Keratinocyte (primary cell): ENCODE results near the gene PIK3CB. TPM values are rescaled to one million over a fixed set of nuclear protein-coding genes. Genes with fewer than 3 reads are reported as not detected.
"Not testable (repeated sequence)": the region's sequence is repeated elsewhere in the genome, so short reads cannot be mapped to it uniquely, and the experiment has no call there.

Experiments used
- DNase-seq: peaks from one replicate; pipeline ENCODE4 v3.0.0-alpha.2; 2011; ENCODE audit warnings: low read depth, missing footprints, low spot score
- FAIRE-seq: peaks from 2 replicates; lab custom pipeline; 2011; peaks lifted over from hg19 to GRCh38; lab: Jason Lieb, UNC
- H2AFZ ChIP-seq: 2 replicates; pipeline ENCODE4 v1.6.0; 2012; ENCODE audit warnings: low read length, control low read depth, inconsistent platforms; ENCODE audit not compliant: control insufficient read depth
- H3K27ac ChIP-seq: 2 replicates; pipeline ENCODE4 v1.5.1; 2011; ENCODE audit warnings: low read length; ENCODE audit not compliant: control insufficient read depth, insufficient read depth
- H3K27me3 ChIP-seq: 3 replicates; pipeline ENCODE4 v1.6.0; 2011; ENCODE audit warnings: low read length; ENCODE audit not compliant: control insufficient read depth, insufficient read depth; ENCODE audit errors: extremely low read depth
- H3K36me3 ChIP-seq, 2 experiments: 2 replicates in 1 of 2; 3 replicates in 1 of 2; pipeline ENCODE4 v1.5.1; 2011; ENCODE audit warnings: low read length in 2 of 2, mild to moderate bottlenecking in 1 of 2; ENCODE audit not compliant: control insufficient read depth in 2 of 2, insufficient read depth in 2 of 2; ENCODE audit errors: extremely low read depth in 1 of 2
- H3K4me1 ChIP-seq: 3 replicates; pipeline ENCODE4 v1.5.1; 2011; ENCODE audit warnings: low read length; ENCODE audit not compliant: control insufficient read depth, insufficient read depth; ENCODE audit errors: extremely low read depth
- H3K4me2 ChIP-seq: 3 replicates; pipeline ENCODE4 v1.6.0; 2011; ENCODE audit warnings: low read depth, low read length; ENCODE audit not compliant: control insufficient read depth, insufficient read depth; ENCODE audit errors: extremely low read depth
- H3K4me3 ChIP-seq, 3 experiments: fragments of 200-600 bp in 1 of 3; sonication (generic) in 1 of 3; 2 replicates in 2 of 3; 3 replicates in 1 of 3; pipeline ENCODE4 v1.5.1; 2011 to 2016; ENCODE audit warnings: low read length in 3 of 3, mild to moderate bottlenecking in 3 of 3, control low read depth in 2 of 3, inconsistent platforms in 1 of 3, low read depth in 1 of 3, mixed read lengths in 1 of 3, mixed run types in 1 of 3, moderate library complexity in 1 of 3; ENCODE audit not compliant: control insufficient read depth in 2 of 3, insufficient read depth in 2 of 3; ENCODE audit errors: extremely low read depth in 1 of 3
- H3K79me2 ChIP-seq: 2 replicates; pipeline ENCODE4 v1.6.0; 2012; ENCODE audit warnings: low read length; ENCODE audit not compliant: control insufficient read depth, insufficient read depth
- H3K9ac ChIP-seq: 3 replicates; pipeline ENCODE4 v1.6.0; 2011; ENCODE audit warnings: low read length; ENCODE audit not compliant: control insufficient read depth, insufficient read depth; ENCODE audit errors: extremely low read depth
- H3K9me1 ChIP-seq: 3 replicates; pipeline ENCODE4 v1.6.0; 2011; ENCODE audit warnings: low read length; ENCODE audit not compliant: control insufficient read depth, insufficient read depth; ENCODE audit errors: extremely low read depth
- H3K9me3 ChIP-seq: 2 replicates; pipeline ENCODE4 v1.5.1; 2012; ENCODE audit warnings: low read depth, low read length; ENCODE audit not compliant: control insufficient read depth
- H4K20me1 ChIP-seq: 3 replicates; pipeline ENCODE4 v1.6.0; 2011; ENCODE audit warnings: low read length; ENCODE audit not compliant: control insufficient read depth, insufficient read depth; ENCODE audit errors: extremely low read depth
- CTCF ChIP-seq, 3 experiments: IDR thresholded peaks in 1 of 3; conservative IDR thresholded peaks in 1 of 3; optimal IDR thresholded peaks in 1 of 3; 2 replicates in 2 of 3; 3 replicates in 1 of 3; pipeline versions ENCODE3 to v1.5.1; 2011; ENCODE audit warnings: low read length in 3 of 3, mild to moderate bottlenecking in 3 of 3, moderate library complexity in 2 of 3, control low read depth in 1 of 3, inconsistent platforms in 1 of 3; ENCODE audit not compliant: insufficient read depth in 2 of 3; ENCODE audit errors: extremely low read depth in 1 of 3
- EZH2 ChIP-seq: IDR thresholded peaks from one replicate; pipeline ENCODE4 v1.6.1; 2012; ENCODE audit warnings: inconsistent platforms, mild to moderate bottlenecking, low read length, moderate library complexity
- dilution Hi-C: fragments of 300-500 bp; cut with MboI; formaldehyde crosslinking; loops from one replicate; pipeline ENCODE4 v1.7.0; 2020; ENCODE audit warnings: low sequenced_read_pairs; ENCODE audit not compliant: extremely low pct_ligation_motif_present
- polyA plus RNA-seq, 5 experiments: library from polyadenylated mRNA; depleted of rRNA in 3 of 5; stranded (reverse) in 3 of 5; stranded (forward) in 1 of 5; unstranded in 1 of 5; fragments of >200 nt; gene quantifications; 1 replicate in 1 of 5; 2 replicates in 3 of 5; 3 replicates in 1 of 5; pipeline versions ENCODE4 v1.2.1 to v1.2.3, GENCODE V29; 2011 to 2012; ENCODE audit warnings: missing spikeins in 2 of 5, low read depth in 1 of 5, low replicate concordance in 1 of 5

The PIK3CB gene
- polyA plus RNA-seq, 1 donor (not counting 4 experiments of a cell fraction or from before 2014, with no cell fraction given): 19.9 TPM

- no peaks in the 10 kb centered on the region for H3K79me2 ChIP-seq
- no peaks in the 10 kb centered on the region for H3K27me3 ChIP-seq
- H3K9me1 ChIP-seq: no peaks in the 10 kb centered on the region
- no peaks in the 10 kb centered on the region for H3K9me3 ChIP-seq
- FAIRE-seq (no peak), DNase-seq (no peak)
- dilution Hi-C loops: no loop called here
- H2AFZ ChIP-seq: no peak overlapping the region
- H3K4me1 ChIP-seq: no peaks in the 10 kb centered on the region
- no peaks in the 10 kb centered on the region for H4K20me1 ChIP-seq
- no peak overlapping the region for H3K27ac ChIP-seq
- no peaks in the 10 kb centered on the region for H3K36me3 ChIP-seq
- no peak overlapping the region for H3K4me2 ChIP-seq
- no peak for TF ChIP-seq EZH2
- no peak overlapping the region for H3K4me3 ChIP-seq
- H3K9ac ChIP-seq: no peak overlapping the region
Observed at GRCh38 chr3:138732456-138732855, 102.3 kb downstream of the PIK3CB start.

- no peaks in the 10 kb centered on the region for H3K36me3 ChIP-seq
- peak; percentile 61 for FAIRE-seq
- peaks cover 27% of the 10 kb centered on the region for H3K4me1 ChIP-seq
- no peaks in the 10 kb centered on the region for H3K27me3 ChIP-seq
- no peak overlapping the region for H2AFZ ChIP-seq
- no peak overlapping the region for H3K4me3 ChIP-seq
- no peaks in the 10 kb centered on the region for H3K9me1 ChIP-seq
- TF ChIP-seq EZH2: no peak
- no peak for TF ChIP-seq CTCF (optimal IDR thresholded peaks at IDR 0.05 in 1 of 3, IDR thresholded peaks at IDR 0.05 in 1 of 3, conservative IDR thresholded peaks at IDR 0.05 in 1 of 3; ENCODE audit: extremely low read depth in 1 of 3, insufficient read depth in 2 of 3, low read length in 3 of 3)
- no peaks in the 10 kb centered on the region for H4K20me1 ChIP-seq
- no peak for DNase-seq
- dilution Hi-C loops: no loop called here
- peak overlapping the region; percentile 26 for H3K27ac ChIP-seq
- no peaks in the 10 kb centered on the region for H3K9me3 ChIP-seq
- H3K79me2 ChIP-seq: no peaks in the 10 kb centered on the region
- H3K9ac ChIP-seq: no peak overlapping the region
- no peak overlapping the region for H3K4me2 ChIP-seq
Observed at GRCh38 chr3:138726946-138727730, 107.6 kb downstream of the PIK3CB start.

- H3K27me3 ChIP-seq, H3K9ac ChIP-seq, H2AFZ ChIP-seq, H3K9me3 ChIP-seq, H3K9me1 ChIP-seq, H3K27ac ChIP-seq, H4K20me1 ChIP-seq, H3K79me2 ChIP-seq, dilution Hi-C loops, H3K4me2 ChIP-seq, H3K4me3 ChIP-seq, DNase-seq, H3K36me3 ChIP-seq: not testable (repeated sequence)
- peak; percentile 96 for FAIRE-seq
- peaks cover 27% of the 10 kb centered on the region for H3K4me1 ChIP-seq
Observed at GRCh38 chr3:138726042-138726441, 108.7 kb downstream of the PIK3CB start.
